GF-D8 (cell line): Measurements from ENCODE around the gene CEL.
"Not testable (repeated sequence)": the region's sequence is repeated elsewhere in the genome, so short reads cannot be mapped to it uniquely, and the experiment has no call there.

ENCODE experiments used
- DNase-seq: peaks from one replicate; lab custom pipeline; 2025; lab: John Stamatoyannopoulos, UW

The CEL gene

GRCh38 chr9:133061764-133062145 lies at the start of gene CEL:
Gene CEL, plus strand, starts transcription at chr9:133061981. Its CDS starts 22 bp downstream, at chr9:133062003.
- DNase-seq = not testable (repeated sequence)

DNA sequence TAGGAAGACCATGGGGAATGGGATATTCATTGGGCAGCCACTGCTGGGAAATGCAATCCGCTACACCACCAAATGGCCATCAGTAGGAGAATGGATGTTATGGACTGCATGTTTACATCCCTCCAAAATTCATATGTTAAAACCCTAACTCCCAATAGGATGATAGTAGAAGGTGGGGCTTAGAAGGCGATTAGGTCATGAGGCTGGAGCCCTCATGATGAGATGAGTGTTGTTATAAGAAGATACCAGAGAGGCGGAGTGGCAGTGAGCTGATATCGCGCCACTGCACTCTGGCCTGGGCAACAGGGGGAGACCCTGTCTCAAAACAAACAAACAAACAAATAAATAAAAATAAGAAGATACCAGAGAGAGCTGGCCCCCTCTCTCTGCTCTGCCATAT lies 47.1 kb upstream of the CEL start:
- no peak for DNase-seq

DNA sequence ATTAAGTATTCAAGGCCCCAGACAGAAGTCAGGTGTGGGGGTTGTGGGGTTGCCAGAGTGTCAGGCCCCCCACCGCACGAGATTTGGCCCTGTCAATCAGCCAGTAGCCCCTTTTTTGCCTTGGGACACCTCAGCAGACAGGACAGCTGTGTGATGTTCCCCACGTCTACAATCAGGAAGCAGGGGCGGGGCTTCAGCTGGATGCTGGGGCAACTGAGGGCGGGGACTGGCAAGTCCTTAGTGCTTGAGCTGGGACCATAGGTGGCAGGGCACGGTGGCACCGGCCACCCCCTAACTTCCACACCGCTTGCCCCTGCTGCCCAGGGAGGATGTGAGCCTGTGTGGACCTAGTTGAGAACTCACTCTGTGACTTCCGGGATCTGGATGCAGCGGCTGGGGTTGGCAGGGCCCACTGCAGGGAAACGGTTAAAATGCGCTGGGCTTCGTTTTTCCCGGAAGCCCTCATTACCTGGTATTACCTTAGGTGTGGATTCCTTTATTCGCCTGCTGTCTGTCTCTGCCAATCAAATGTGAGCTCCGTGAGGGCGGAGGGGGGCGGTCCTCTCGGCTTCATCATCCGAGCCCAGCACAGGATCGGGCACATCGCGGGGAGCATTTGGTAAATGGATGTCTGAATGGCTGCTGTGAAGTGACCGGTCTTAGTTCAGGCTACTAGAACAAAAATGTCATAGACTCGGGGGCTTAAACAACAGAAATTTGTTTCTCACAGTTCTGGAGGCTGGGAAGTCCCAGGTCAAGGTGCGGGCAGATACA lies 38.5 kb upstream of the CEL start:
- DNase-seq = no peak

DNA sequence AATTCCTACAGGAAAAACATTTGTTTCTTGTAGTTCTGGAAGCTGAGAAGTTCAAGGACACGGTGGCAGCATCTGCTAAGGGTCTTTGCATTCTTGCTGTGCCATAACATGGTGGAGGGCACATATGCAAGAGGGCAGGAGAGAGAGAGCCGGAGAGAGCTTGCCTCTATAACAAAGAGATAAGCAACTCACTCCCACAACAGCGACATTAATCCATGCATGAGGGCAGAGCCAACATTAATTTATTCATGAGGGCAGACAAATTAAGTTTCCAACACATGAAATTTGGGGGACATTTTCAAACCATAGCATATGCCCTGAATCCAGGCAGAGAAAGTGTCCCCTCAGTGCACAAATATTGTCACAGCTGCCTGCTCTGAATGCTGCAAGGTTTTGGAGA lies 35.4 kb upstream of the CEL start:
- no peak for DNase-seq

DNA sequence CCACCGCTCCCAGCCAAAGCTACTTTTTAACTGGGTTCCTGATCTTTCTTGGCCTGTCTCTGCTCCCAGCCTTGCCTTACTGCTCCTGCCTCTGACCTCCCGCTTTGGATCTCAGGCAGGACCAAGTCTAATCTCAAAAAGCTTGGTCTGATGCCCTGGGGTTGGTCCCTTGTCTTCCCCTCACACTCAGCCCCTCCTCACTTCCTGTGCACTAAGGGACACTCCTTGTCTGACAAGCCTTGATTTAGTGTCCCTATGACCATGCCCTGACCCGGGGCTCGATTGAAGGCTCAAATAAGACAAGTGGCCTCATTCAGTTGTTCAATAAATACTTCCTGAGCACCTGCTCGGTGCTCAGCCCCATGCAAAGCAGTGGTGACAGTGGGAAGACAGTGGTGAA lies 34.6 kb upstream of the CEL start:
- no peak for DNase-seq

- DNase-seq = no peak
Measured at GRCh38 chr9:133028221-133028620, 33.6 kb upstream of the CEL start.

DNA sequence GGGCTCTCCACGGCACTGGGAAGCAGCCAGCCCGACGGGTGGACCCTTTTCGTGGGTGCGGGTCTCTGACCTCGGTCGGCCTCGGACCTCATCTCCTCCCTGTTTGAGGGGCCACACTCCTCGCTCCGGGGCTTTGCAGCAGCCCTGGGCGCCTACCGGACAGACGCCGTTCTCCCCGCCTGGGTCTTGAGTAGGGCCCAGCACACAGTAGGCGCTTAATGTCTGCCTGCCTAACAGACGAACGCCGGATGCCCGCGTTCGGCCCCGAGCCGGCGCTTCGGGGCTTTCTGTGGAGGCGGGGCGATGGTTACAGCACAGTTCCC lies 31.8 kb upstream of the CEL start:
- no peak for DNase-seq

DNA sequence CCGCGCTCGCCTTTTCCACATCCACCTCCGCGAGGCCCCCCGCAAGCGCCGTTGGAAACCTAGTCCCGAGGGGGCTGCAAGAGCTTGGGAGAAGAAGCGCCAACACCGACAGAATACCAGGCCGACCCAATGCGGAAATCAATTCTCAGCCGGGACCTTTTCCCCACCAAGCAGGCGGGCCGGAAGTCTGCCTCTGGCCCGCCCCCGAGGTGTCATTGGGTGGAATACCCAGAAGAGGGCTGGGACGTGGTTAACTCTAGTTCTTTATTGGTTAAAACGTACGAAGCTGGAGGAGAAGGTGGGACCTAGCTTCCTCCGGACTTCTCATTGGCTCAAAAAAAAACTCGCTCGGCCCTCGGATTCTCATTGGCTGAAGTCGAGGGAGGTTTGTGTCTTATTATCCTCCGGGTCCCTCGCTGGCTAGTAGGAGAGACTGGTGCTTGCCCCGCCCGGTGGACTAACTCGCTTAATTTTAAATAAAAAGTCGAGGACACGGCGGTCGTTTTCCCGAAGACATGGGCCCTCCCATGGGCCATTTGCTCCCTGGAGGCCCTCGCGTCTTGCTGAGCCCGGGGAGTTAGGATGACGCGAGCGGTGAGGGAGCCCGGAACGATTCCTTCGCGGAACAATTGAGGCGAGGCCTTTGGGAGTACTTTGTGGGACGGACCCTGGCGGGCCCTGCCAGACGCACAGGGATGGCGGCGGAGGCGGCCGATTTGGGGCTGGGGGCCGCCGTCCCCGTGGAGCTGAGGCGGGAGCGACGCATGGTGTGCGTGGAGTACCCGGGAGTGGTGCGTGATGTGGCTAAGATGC lies 31.3 kb upstream of the CEL start, which contains the start of gene GTF3C5:
Gene GTF3C5, plus strand, starts transcription at position 681 of the 813 bp plus-strand sequence. Its CDS starts 15 bp downstream, at position 696.
- DNase-seq = peak; percentile 99

DNA sequence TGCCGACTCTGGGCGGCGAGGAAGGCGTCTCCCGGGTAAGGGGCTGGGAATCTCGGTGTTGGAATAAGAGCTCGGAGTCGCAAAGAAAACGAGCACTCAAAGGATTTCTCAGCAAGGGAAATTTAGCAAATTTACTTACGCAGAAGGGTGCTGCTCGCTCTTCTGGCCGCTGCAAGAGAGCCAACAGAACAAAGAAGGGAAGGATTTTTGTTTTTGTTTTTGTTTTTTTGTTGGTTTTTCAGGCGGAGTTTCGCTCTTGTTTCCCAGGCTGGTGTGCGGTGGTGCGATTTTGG lies 30.7 kb upstream of the CEL start:
- no peak for DNase-seq

DNA sequence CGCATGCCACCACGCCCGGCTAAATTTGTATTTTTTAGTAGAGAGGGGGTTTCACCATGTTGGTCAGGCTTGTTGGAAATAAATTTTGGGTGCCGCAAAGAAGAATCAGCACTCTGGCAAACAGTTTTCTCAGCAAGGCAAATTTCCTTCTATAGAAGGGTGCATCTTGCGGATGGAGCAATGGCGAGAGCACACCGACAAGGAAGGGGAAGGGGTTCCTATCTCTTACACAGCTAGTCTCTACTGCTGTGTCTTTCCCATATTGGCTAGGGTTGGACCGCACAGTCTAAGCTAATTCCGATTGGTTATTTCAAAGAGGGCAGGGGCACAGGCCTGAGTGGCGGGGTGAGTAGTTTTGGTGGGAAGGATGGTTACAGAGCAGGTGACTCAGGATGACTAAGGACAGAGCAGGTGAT lies 30.3 kb upstream of the CEL start:
- DNase-seq = no peak

GRCh38 chr9:133032171-133032570 lies 29.6 kb upstream of the CEL start:
- no peak for DNase-seq

GRCh38 chr9:133035669-133036068 lies 26.1 kb upstream of the CEL start:
- no peak for DNase-seq

DNA sequence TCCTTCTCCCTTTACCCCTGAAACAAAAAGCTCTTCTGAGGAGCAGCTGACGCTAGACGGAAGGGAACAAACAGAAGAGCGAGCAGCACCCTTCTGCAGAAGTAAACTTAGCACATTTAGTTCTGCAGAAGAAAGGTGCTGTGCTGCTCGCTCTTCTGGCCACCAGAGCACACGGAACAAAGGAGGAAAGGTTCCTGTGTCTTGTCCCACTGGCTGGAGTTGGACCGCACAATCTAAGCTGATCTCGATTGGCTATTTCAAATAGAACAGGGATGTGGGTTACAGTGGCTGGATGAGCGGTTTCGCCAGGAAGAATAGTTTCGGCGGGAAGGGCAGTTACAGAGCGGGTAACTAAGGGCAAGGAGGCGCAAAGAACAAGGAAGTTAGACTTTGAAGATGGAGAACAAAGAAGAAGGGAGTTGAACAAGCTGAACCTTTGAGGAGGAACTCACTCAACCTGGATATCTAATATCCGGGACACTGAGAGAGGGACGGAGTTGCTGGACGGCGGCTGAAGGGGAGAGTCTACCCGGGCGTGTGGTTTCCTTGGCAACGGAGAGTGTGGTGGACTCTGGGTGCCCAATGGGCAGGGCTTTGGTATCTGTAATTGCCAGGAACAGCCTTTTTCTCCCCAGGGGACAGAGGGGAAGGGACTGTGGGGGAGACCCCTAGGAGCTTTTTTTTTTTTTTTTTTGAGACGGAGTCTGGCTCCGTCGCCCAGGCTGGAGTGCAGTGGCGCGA lies 23.8 kb upstream of the CEL start:
- DNase-seq = no peak

- DNase-seq = not testable (repeated sequence)
Measured at GRCh38 chr9:133040892-133041479, 20.8 kb upstream of the CEL start.

- DNase-seq = no peak
Measured at GRCh38 chr9:133041958-133042357, 19.8 kb upstream of the CEL start.

DNA sequence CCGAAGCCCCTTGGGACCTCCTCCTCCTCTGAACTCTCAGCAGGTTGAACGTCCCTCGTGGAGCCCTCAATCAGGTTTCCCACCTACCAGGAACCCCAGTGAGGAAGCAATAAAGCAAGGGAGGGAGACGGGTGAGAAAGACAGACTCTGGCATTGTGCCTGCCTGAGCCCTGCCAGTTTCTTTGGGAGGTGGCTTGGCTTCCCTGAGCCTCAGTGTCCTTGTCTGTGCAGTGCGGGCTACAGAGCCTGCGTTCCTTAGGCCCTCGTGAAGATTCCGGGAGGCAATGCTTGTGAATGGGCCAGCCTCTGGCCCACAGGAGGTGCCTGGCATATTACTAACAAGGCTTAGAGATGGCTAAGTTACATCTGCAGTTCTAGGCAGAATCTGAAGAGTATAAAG lies 19.1 kb upstream of the CEL start:
- no peak for DNase-seq

- DNase-seq = no peak
Measured at GRCh38 chr9:133043449-133044035, 18.2 kb upstream of the CEL start.

DNA sequence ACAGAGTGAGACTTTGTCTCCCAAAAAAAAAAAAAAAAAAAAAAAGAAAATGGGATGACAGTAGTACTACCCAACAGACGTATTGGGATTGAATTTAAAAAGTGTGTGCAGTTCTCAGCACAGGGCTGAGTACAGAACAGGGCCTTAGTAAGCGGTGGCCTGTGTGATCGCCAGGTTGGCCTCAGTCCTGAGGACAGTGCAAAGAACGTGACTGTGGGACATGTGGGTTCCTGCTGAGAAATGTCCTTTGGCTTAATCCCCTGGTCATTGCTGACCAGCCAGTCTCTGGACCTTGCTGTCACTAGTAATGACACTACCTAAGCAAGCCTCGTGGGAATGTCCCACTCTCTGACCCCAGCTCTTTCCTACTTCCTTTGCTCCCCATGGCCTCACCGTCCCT lies 17.7 kb upstream of the CEL start:
- DNase-seq = no peak

DNA sequence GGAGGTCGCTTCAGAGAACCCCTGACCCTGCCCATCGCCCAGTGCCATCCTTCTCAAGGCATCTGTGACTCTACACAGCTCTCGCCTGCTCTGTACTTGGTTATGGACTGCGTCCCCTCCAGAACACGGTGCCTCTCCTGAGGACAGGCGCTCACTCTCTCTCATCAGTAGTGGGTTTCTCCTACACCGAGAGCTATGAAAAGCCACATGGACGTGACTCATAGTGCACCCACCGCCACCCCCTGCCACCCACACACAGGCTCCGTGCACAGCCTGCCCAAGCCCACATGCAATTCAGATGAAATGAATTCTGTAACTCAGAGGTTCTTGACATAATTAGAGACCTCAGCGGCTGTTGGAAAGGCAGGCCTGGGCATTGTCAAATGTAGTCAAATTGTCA lies 17.1 kb upstream of the CEL start:
- no peak for DNase-seq

DNA sequence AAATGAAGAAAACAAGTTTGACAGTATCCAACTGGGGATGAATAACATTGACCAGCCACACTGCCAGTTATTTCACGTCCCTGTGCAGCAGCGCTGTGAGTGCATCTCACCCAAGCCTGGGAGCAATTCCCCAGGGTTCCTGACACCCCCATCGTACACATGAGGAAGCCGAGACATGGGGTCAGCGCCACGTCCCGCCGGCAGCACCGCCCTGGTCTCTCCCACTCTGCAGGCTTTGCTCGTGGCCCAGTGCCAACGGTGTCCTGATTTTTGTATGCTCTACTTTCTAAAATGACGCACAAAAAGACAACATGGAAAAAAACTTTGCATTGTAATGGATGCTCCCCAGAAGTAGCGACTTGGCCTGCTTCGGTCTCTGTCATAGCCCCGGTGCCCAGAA lies 16.6 kb upstream of the CEL start:
- no peak for DNase-seq

GRCh38 chr9:133046196-133046899 lies 15.4 kb upstream of the CEL start:
- DNase-seq = no peak

DNA sequence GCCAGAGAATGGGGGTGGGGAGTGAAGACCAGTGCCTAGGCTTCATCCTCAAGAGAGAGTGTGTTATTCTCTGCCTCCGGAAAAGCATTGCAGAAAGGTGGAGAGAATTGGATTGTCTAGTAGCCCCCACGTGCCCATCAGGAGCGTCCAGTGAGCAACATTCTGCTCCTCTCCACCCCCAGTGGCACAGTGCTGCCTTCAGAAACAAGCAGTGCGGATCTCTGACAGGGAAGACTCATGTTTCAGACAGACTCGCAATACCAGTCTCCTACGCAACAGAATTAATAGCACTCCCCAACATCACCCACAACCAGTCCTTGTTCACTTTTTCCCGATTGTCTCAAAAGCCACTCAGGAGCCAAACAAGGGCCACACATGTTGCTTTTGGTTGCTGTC lies 14.9 kb upstream of the CEL start:
- no peak for DNase-seq
